ENCODE data around the gene MRPS34.

Gene MRPS34

DNA sequence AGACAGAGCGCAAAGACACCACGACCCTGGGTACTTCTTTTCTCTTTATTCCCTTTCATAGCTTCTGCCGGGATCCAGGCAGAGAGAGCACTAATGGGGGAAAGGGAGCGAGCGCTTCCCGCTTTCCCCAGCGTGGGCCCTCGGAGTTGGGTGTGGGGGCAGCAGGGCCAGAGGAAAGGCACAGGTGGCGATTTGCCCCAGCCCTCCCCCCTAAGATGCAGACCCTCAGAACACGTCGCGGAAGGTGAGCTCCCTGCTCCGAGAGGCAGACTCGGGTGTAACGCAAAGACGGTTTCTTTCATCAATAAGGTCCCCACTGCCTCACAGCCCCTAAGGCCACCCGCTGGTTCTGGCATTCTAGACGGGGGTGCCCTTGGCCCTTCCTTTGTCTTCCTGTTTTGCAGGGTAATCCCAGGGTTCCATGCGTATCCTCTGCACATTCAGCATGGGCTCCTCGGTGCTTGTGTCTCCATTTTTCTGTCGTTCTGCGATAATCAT lies 1.0 kb downstream of the MRPS34 start (continued):
- 0 out of 2 replicates have a peak, but pooled peaks have one; percentile 8 for TF ChIP-seq ZFHX2 (tag by site-specific recombination; conservative IDR thresholded peaks at IDR 0.05)
- TF ChIP-seq ZNF830 (tag by site-specific recombination; IDR thresholded peaks at IDR 0.05; ENCODE audit: low read depth), result no peak
- TF ChIP-seq ZSCAN16 (tag by site-specific recombination; IDR thresholded peaks at IDR 0.05), result no peak
- TF ChIP-seq, protein P1, sequence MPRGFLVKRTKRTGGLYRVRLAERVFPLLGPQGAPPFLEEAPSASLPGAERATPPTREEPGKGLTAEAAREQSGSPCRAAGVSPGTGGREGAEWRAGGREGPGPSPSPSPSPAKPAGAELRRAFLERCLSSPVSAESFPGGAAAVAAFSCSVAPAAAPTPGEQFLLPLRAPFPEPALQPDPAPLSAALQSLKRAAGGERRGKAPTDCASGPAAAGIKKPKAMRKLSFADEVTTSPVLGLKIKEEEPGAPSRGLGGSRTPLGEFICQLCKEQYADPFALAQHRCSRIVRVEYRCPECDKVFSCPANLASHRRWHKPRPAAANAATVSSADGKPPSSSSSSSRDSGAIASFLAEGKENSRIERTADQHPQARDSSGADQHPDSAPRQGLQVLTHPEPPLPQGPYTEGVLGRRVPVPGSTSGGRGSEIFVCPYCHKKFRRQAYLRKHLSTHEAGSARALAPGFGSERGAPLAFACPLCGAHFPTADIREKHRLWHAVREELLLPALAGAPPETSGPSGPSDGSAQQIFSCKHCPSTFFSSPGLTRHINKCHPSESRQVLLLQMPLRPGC (tag by site-specific recombination; IDR thresholded peaks at IDR 0.05), result no peak
- 0 out of 2 replicates have a peak, but pooled peaks have one; percentile 13 for TF ChIP-seq ZNF629 (tag by site-specific recombination; IDR thresholded peaks at IDR 0.05)
- no peak for TF ChIP-seq ZBTB48 (tag by site-specific recombination; IDR thresholded peaks at IDR 0.05)
- TF ChIP-seq MZF1 (tag by site-specific recombination; IDR thresholded peaks at IDR 0.05; ENCODE audit: borderline replicate concordance), result no peak
- TF ChIP-seq, protein P2, sequence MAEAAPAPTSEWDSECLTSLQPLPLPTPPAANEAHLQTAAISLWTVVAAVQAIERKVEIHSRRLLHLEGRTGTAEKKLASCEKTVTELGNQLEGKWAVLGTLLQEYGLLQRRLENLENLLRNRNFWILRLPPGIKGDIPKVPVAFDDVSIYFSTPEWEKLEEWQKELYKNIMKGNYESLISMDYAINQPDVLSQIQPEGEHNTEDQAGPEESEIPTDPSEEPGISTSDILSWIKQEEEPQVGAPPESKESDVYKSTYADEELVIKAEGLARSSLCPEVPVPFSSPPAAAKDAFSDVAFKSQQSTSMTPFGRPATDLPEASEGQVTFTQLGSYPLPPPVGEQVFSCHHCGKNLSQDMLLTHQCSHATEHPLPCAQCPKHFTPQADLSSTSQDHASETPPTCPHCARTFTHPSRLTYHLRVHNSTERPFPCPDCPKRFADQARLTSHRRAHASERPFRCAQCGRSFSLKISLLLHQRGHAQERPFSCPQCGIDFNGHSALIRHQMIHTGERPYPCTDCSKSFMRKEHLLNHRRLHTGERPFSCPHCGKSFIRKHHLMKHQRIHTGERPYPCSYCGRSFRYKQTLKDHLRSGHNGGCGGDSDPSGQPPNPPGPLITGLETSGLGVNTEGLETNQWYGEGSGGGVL (tag by site-specific recombination; IDR thresholded peaks at IDR 0.05), result 0 out of 2 replicates have a peak, but pooled peaks have one; percentile 7
- no peak for TF ChIP-seq ZNF621 (tag by site-specific recombination; IDR thresholded peaks at IDR 0.05)
- TF ChIP-seq SCRT1 (tag by site-specific recombination; IDR thresholded peaks at IDR 0.05; ENCODE audit: borderline replicate concordance), result 0 out of 2 replicates have a peak, but pooled peaks have one; percentile 13
- TF ChIP-seq ZNF544 (tag by site-specific recombination; IDR thresholded peaks at IDR 0.05), result no peak
- TF ChIP-seq ZNF701 (tag by site-specific recombination; IDR thresholded peaks at IDR 0.05), result no peak
- TF ChIP-seq ZBTB20 (tag by site-specific recombination; IDR thresholded peaks at IDR 0.05), result 0 out of 2 replicates have a peak, but pooled peaks have one; percentile 13
- 0 out of 2 replicates have a peak, but pooled peaks have one; percentile 1 for TF ChIP-seq SP3 (tag by site-specific recombination; IDR thresholded peaks at IDR 0.05)
- TF ChIP-seq ZNF37A (tag by site-specific recombination; IDR thresholded peaks at IDR 0.05), result no peak
- TF ChIP-seq, protein P3, sequence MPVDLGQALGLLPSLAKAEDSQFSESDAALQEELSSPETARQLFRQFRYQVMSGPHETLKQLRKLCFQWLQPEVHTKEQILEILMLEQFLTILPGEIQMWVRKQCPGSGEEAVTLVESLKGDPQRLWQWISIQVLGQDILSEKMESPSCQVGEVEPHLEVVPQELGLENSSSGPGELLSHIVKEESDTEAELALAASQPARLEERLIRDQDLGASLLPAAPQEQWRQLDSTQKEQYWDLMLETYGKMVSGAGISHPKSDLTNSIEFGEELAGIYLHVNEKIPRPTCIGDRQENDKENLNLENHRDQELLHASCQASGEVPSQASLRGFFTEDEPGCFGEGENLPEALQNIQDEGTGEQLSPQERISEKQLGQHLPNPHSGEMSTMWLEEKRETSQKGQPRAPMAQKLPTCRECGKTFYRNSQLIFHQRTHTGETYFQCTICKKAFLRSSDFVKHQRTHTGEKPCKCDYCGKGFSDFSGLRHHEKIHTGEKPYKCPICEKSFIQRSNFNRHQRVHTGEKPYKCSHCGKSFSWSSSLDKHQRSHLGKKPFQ (tag by site-specific recombination; IDR thresholded peaks at IDR 0.05), result no peak
- no peak for TF ChIP-seq ZNF302 (tag by site-specific recombination; IDR thresholded peaks at IDR 0.05; ENCODE audit: low read depth)
- no peak for TF ChIP-seq ZNF132 (tag by site-specific recombination; IDR thresholded peaks at IDR 0.05; ENCODE audit: borderline replicate concordance)
- TF ChIP-seq KLF7 (tag by site-specific recombination; IDR thresholded peaks at IDR 0.05; ENCODE audit: borderline replicate concordance), result no peak
- no peak for TF ChIP-seq ZNF843 (tag by site-specific recombination; IDR thresholded peaks at IDR 0.05)
- TF ChIP-seq YY1 (tag by site-specific recombination; IDR thresholded peaks at IDR 0.05), result no peak
- peak; percentile 57 for TF ChIP-seq ZNF600 (tag by site-specific recombination; IDR thresholded peaks at IDR 0.05)
- TF ChIP-seq, protein P4, sequence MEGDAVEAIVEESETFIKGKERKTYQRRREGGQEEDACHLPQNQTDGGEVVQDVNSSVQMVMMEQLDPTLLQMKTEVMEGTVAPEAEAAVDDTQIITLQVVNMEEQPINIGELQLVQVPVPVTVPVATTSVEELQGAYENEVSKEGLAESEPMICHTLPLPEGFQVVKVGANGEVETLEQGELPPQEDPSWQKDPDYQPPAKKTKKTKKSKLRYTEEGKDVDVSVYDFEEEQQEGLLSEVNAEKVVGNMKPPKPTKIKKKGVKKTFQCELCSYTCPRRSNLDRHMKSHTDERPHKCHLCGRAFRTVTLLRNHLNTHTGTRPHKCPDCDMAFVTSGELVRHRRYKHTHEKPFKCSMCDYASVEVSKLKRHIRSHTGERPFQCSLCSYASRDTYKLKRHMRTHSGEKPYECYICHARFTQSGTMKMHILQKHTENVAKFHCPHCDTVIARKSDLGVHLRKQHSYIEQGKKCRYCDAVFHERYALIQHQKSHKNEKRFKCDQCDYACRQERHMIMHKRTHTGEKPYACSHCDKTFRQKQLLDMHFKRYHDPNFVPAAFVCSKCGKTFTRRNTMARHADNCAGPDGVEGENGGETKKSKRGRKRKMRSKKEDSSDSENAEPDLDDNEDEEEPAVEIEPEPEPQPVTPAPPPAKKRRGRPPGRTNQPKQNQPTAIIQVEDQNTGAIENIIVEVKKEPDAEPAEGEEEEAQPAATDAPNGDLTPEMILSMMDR (tag by site-specific recombination; IDR thresholded peaks at IDR 0.05), result no peak
- TF ChIP-seq SETDB1 (IDR thresholded peaks at IDR 0.05; ENCODE audit: insufficient read length, low read length), result no peak
- TF ChIP-seq ZNF274 (IDR thresholded peaks at IDR 0.05; ENCODE audit: low read length), result no peak
- no peak for TF ChIP-seq ZNF274 (tag by site-specific recombination; IDR thresholded peaks at IDR 0.05; ENCODE audit: borderline replicate concordance)
- no peak for TF ChIP-seq ZNF791 (tag by site-specific recombination; IDR thresholded peaks at IDR 0.05)
- peak; percentile 21; the same call in 1 of the 2 replicates for TF ChIP-seq ZNF341 (tag by site-specific recombination; IDR thresholded peaks at IDR 0.05; ENCODE audit: low read depth)
- TF ChIP-seq, protein P5, sequence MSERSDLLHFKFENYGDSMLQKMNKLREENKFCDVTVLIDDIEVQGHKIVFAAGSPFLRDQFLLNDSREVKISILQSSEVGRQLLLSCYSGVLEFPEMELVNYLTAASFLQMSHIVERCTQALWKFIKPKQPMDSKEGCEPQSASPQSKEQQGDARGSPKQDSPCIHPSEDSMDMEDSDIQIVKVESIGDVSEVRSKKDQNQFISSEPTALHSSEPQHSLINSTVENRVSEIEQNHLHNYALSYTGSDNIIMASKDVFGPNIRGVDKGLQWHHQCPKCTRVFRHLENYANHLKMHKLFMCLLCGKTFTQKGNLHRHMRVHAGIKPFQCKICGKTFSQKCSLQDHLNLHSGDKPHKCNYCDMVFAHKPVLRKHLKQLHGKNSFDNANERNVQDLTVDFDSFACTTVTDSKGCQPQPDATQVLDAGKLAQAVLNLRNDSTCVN (tag by site-specific recombination; optimal IDR thresholded peaks at IDR 0.05), result no peak
- TF ChIP-seq ZNF501 (tag by site-specific recombination; IDR thresholded peaks at IDR 0.05), result no peak
- TF ChIP-seq, protein P6, sequence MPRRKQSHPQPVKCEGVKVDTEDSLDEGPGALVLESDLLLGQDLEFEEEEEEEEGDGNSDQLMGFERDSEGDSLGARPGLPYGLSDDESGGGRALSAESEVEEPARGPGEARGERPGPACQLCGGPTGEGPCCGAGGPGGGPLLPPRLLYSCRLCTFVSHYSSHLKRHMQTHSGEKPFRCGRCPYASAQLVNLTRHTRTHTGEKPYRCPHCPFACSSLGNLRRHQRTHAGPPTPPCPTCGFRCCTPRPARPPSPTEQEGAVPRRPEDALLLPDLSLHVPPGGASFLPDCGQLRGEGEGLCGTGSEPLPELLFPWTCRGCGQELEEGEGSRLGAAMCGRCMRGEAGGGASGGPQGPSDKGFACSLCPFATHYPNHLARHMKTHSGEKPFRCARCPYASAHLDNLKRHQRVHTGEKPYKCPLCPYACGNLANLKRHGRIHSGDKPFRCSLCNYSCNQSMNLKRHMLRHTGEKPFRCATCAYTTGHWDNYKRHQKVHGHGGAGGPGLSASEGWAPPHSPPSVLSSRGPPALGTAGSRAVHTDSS (tag by site-specific recombination; IDR thresholded peaks at IDR 0.05), result no peak
- no peak for TF ChIP-seq ZNF560 (tag by site-specific recombination; IDR thresholded peaks at IDR 0.05; ENCODE audit: borderline replicate concordance)
